ENCODE results near the gene SLC39A5. TPM values are rescaled to one million over a fixed set of nuclear protein-coding genes. Genes with fewer than 3 reads are reported as not detected.

The SLC39A5 gene
- total and polyA plus RNA-seq, 2 of the 13 experiments (the other 11 are each of a cell fraction or from before 2014, with no cell fraction given): 59.7 to 101 TPM

- no peak for TF ChIP-seq ISX (CRISPR knock-in tag; conservative IDR thresholded peaks at IDR 0.05)
- no peak for TF ChIP-seq RBAK (CRISPR knock-in tag; IDR thresholded peaks at IDR 0.05)
- TF ChIP-seq ZNF18 (CRISPR knock-in tag; IDR thresholded peaks at IDR 0.05; ENCODE audit: insufficient replicate concordance): no peak
- peak; percentile 59; the same call in 1 of the 2 replicates for TF ChIP-seq HOMEZ (CRISPR knock-in tag; IDR thresholded peaks at IDR 0.05; ENCODE audit: low read depth)
- TF ChIP-seq ZNF7 (CRISPR knock-in tag; IDR thresholded peaks at IDR 0.05): no peak
- TF ChIP-seq NR2F6 (IDR thresholded peaks at IDR 0.05): peak; percentile 40
- TF ChIP-seq NR2F6 (CRISPR knock-in tag; IDR thresholded peaks at IDR 0.05): no peak; the same call in 1 of the 2 replicates
- TF ChIP-seq ZNF235 (CRISPR knock-in tag; IDR thresholded peaks at IDR 0.05; ENCODE audit: borderline replicate concordance): no peak
- TF ChIP-seq YEATS4 (CRISPR knock-in tag; IDR thresholded peaks at IDR 0.05; ENCODE audit: borderline replicate concordance): peak; percentile 69
- TF ChIP-seq ZNF256 (CRISPR knock-in tag; conservative IDR thresholded peaks at IDR 0.05): no peak
- TF ChIP-seq IKZF5 (CRISPR knock-in tag; IDR thresholded peaks at IDR 0.05): peak; percentile 60
- no peak for TF ChIP-seq IKZF4 (CRISPR knock-in tag; IDR thresholded peaks at IDR 0.05; ENCODE audit: borderline replicate concordance, low read depth, not compliant biosample characterization)
- peak; percentile 93 for TF ChIP-seq MAX (IDR thresholded peaks at IDR 0.05)
- peak; percentile 87 for TF ChIP-seq HNF4A (CRISPR knock-in tag; IDR thresholded peaks at IDR 0.05)
- TF ChIP-seq SIX4 (CRISPR knock-in tag; IDR thresholded peaks at IDR 0.05): 0 out of 2 replicates have a peak, but pooled peaks have one; percentile 27
- TF ChIP-seq MXD4 (CRISPR knock-in tag; IDR thresholded peaks at IDR 0.05): no peak; the same call in 1 of the 2 replicates
- TF ChIP-seq HOXA3 (CRISPR knock-in tag; IDR thresholded peaks at IDR 0.05): peak; percentile 71; the same call in 1 of the 2 replicates
- no peak for TF ChIP-seq ELF4 (CRISPR knock-in tag; IDR thresholded peaks at IDR 0.05; ENCODE audit: borderline replicate concordance)
- TF ChIP-seq ZZZ3 (CRISPR knock-in tag; IDR thresholded peaks at IDR 0.05; ENCODE audit: borderline replicate concordance): no peak; the same call in 1 of the 2 replicates
- 0 out of 2 replicates have a peak, but pooled peaks have one; percentile 12 for TF ChIP-seq ZNF652 (CRISPR knock-in tag; IDR thresholded peaks at IDR 0.05; ENCODE audit: borderline replicate concordance, low read depth)
- TF ChIP-seq ZNF205 (CRISPR knock-in tag; IDR thresholded peaks at IDR 0.05): no peak
- TF ChIP-seq HIC2 (CRISPR knock-in tag; IDR thresholded peaks at IDR 0.05; ENCODE audit: low read depth): no peak
- TF ChIP-seq ZNF543 (CRISPR knock-in tag; IDR thresholded peaks at IDR 0.05): no peak; the same call in 1 of the 2 replicates
- TF ChIP-seq POLR2AphosphoS5 (IDR thresholded peaks at IDR 0.05; ENCODE audit: low read depth, low read length): peak; percentile 91
- no peak for TF ChIP-seq U2AF1 (optimal IDR thresholded peaks at IDR 0.05; ENCODE audit: low read depth, low read length)
- no peak for TF ChIP-seq ZNF879 (CRISPR knock-in tag; IDR thresholded peaks at IDR 0.05)
Measured at GRCh38 chr12:56230432-56231183, 757 bp downstream of the SLC39A5 start (continued).

Data from HepG2 (cell line).